Fibroblast of the aortic adventitia (primary cell): Measurements from ENCODE around the gene STH. TPM values are rescaled to one million over a fixed set of nuclear protein-coding genes. Genes with fewer than 3 reads are reported as not detected.
"Not testable (repeated sequence)": the region's sequence is repeated elsewhere in the genome, so short reads cannot be mapped to it uniquely, and the experiment has no call there.

Experiments used
- DNase-seq: peaks from one replicate; pipeline ENCODE4 v3.0.0-alpha.2; 2010; ENCODE audit warnings: low read depth
- H3K4me3 ChIP-seq: 2 replicates; pipeline ENCODE4 v1.5.1; 2011; ENCODE audit warnings: low read depth, mild to moderate bottlenecking, control low read depth, low read length, moderate library complexity
- total RNA-seq: library from RNA; depleted of rRNA; stranded (reverse); fragments of >200 nt; gene quantifications from 2 replicates; pipeline ENCODE4 v1.2.3, GENCODE V29; 2012; ENCODE audit warnings: low replicate concordance
- TF ChIP-seq, protein P1 (sequence below): IDR thresholded peaks from 2 replicates; pipeline ENCODE4 v1.5.1; 2011; ENCODE audit warnings: mild to moderate bottlenecking, low read length, control low read depth, inconsistent platforms; ENCODE audit not compliant: insufficient read depth

The STH gene
- total RNA-seq, 1 donor, result not detected

DNA sequence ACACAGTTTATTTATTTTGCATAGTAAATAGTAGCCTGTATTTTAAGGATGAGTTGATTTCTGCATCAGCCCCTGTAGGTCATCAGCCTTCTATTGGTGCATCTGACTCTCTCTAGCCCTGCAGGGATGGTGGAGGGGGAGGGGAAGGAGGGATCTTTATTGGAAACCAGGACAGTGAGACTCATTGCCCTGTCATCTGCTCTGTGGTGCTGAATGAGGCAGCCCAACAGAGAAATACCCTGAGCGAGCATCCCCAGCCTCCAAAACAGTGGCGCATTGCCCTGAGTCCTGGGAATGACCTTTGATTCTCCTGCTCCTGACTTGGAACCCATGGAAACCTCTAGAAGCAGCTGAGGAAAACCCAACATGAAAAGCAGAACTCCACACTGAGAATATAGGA lies 45.5 kb upstream of the STH start:
- TF ChIP-seq, protein P1, sequence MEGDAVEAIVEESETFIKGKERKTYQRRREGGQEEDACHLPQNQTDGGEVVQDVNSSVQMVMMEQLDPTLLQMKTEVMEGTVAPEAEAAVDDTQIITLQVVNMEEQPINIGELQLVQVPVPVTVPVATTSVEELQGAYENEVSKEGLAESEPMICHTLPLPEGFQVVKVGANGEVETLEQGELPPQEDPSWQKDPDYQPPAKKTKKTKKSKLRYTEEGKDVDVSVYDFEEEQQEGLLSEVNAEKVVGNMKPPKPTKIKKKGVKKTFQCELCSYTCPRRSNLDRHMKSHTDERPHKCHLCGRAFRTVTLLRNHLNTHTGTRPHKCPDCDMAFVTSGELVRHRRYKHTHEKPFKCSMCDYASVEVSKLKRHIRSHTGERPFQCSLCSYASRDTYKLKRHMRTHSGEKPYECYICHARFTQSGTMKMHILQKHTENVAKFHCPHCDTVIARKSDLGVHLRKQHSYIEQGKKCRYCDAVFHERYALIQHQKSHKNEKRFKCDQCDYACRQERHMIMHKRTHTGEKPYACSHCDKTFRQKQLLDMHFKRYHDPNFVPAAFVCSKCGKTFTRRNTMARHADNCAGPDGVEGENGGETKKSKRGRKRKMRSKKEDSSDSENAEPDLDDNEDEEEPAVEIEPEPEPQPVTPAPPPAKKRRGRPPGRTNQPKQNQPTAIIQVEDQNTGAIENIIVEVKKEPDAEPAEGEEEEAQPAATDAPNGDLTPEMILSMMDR, result no peak
- no peak overlapping the region for H3K4me3 ChIP-seq
- DNase-seq, result no peak

DNA sequence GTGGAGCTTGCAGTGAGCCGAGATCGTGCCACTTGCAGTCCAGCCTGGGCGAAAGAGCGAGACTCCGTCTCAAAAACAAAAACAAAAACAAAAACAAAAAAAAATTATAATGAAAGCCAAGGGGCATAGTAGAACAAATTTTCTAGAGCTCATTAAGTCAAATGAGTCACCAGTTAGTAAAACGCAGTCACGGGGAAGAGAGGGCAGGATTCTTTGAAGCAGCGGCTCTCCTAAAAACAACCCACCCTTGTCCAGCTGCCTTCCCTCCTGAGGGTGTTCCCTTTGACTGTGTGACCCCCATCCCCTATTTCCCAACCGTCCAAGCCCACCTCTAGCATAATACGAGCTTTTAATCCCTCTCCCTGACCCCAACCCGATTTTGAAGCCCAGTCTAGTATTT lies 44.1 kb upstream of the STH start:
- TF ChIP-seq, protein P1, result no peak
- H3K4me3 ChIP-seq, result no peak overlapping the region
- no peak for DNase-seq

DNA sequence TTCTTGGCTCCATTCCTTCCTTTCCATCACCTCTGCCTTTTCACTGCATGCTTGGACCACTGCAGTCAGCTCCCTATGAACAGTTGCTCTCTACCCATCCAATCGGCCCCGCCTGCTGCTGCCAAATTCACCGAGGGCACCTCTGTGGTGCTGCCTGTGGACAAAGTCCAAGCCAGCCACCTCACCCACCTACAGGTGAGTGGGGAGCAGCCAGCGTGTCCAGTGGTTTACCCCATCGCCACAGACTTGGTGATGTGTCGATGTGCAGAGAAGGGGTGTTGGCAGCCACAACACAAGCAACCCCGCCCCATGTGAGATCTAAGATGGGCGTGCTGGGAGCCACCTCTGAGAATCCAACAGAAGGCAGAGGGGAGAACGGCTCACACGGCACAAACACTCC lies 43.7 kb upstream of the STH start:
- no peak overlapping the region for H3K4me3 ChIP-seq
- TF ChIP-seq, protein P1, result no peak
- DNase-seq, result no peak

DNA sequence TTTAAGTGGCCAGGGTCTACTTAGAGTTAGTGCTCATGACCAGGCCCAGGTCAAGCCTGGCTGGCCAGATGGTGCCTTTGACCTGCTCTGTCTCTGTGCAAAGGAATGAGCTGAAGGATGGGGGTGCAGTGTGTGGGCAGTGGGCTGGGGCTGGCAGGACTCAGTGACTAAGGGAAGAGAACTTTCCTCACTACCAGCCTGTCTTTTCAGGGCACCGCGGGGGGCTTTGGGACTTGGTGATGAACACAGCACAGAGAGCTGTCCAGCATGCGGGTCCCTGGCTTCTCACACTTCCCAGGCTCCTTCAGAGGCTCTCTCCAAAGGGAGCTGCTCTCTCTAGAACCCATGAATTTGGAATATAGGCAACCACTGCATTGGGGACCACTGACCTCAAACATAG lies 43.0 kb upstream of the STH start:
- H3K4me3 ChIP-seq, result no peak overlapping the region
- TF ChIP-seq, protein P1, result no peak

DNA sequence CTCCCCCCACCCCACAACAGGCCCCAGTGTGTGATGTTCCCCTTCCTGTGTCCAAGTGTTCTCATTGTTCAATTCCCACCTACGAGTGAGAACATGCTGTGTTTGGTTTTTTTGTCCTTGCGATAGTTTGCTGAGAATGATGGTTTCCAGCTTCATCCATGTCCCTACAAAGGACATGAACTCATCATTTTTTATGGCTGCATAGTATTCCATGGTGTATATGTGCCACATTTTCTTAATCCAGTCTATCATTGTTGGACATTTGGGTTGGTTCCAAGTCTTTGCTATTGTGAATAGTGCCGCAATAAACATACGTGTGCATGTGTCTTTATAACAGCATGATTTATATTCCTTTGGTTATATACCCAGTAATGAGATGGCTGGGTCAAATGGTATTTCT lies 42.3 kb upstream of the STH start:
- H3K4me3 ChIP-seq, DNase-seq: not testable (repeated sequence)

More for the DNA sequence above, 43.0 kb upstream of the STH start:
- DNase-seq, result no peak

DNA sequence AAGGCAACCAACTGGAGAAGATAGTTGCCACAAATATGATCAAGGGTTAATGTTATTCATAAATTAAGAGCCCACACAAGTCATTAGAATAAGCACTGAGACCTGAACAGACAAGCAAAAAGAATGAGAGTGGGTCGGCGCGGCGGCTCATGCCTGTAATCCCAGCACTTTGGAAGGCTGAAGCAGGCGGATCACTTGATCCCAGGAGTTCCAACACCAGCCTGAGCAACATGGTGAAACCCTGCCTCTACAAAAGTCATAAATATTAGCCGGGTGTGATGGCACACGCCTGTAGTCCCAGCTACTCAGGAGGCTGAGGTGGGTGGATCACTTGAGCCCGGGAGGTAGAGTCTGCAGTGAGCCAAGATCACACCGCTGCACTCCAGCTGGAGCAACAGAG lies 40.7 kb upstream of the STH start:
- no peak for DNase-seq
- no peak overlapping the region for H3K4me3 ChIP-seq
- TF ChIP-seq, protein P1, result no peak

DNA sequence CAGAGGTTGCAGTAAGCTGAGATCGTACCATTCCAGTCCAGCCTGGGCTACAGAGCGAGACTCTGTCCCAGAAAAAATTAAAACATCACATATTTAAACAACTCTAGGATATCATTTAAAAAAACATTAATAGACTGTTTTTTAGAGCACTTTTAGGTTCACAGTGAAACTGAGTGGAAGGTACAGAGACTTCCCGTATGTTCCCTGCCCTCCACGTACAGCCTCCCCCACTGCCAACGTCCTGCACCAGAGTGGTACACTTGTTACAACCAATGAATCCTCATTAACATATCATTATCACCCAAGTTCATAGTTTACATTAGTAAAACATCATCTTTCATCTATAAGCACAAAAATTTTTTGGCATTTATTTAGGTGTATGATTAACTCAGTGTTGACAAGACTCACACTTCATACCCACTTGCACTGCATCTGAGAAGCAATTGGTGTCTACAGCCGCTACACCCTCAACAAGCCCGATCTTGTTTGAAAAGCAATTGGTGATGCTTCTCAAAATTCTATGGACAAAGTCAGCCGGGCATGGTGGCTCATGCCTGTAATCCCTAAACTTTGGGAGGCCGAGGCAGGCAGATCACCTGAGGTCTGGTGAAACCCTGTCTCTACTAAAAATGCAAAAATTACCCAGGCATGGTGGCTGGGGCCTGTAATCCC lies 39.9 kb upstream of the STH start:
- TF ChIP-seq, protein P1, result no peak
- DNase-seq, result no peak
- H3K4me3 ChIP-seq, result no peak overlapping the region
